ENCODE data around the gene HES5. TPM values are rescaled to one million over a fixed set of nuclear protein-coding genes. Genes with fewer than 3 reads are reported as not detected.
A peak's percentile ranks its signal among the peaks of the same experiment; 100 is the strongest.

Gene HES5
- total and polyA plus RNA-seq, 2 of the 13 experiments (the other 11 are each of a cell fraction or from before 2014, with no cell fraction given), result not detected

- TF ChIP-seq ZNF776 (CRISPR knock-in tag; IDR thresholded peaks at IDR 0.05) (peak; percentile 50; the same call in 1 of the 2 replicates), ZNF292 (CRISPR knock-in tag; IDR thresholded peaks at IDR 0.05; ENCODE audit: borderline replicate concordance, low read depth) (0 out of 2 replicates have a peak, but pooled peaks have one; percentile 44), PAXIP1 (CRISPR knock-in tag; conservative IDR thresholded peaks at IDR 0.05) (peak; percentile 46; the same call in 1 of the 2 replicates), ZFP41 (CRISPR knock-in tag; IDR thresholded peaks at IDR 0.05; ENCODE audit: borderline replicate concordance) (peak; percentile 47; the same call in 1 of the 2 replicates), RBFOX2 (IDR thresholded peaks at IDR 0.05; ENCODE audit: low read depth, low read length) (peak; percentile 31; the same call in 1 of the 2 replicates), MTA3 (CRISPR knock-in tag; IDR thresholded peaks at IDR 0.05) (no peak), ZFP37 (CRISPR knock-in tag; IDR thresholded peaks at IDR 0.05; ENCODE audit: borderline replicate concordance) (peak; percentile 39; the same call in 1 of the 2 replicates), TEAD3 (CRISPR knock-in tag; optimal IDR thresholded peaks at IDR 0.05; ENCODE audit: borderline replicate concordance) (peak; percentile 62), ZNF556 (CRISPR knock-in tag; IDR thresholded peaks at IDR 0.05; ENCODE audit: borderline replicate concordance) (no peak), MXD4 (CRISPR knock-in tag; IDR thresholded peaks at IDR 0.05) (0 out of 2 replicates have a peak, but pooled peaks have one; percentile 21), ZNF281 (CRISPR knock-in tag; IDR thresholded peaks at IDR 0.05; ENCODE audit: borderline replicate concordance) (0 out of 2 replicates have a peak, but pooled peaks have one; percentile 23), RXRA (CRISPR knock-in tag; IDR thresholded peaks at IDR 0.05) (0 out of 2 replicates have a peak, but pooled peaks have one; percentile 5), ZNF709 (CRISPR knock-in tag; IDR thresholded peaks at IDR 0.05) (peak; percentile 83), SCMH1 (CRISPR knock-in tag; IDR thresholded peaks at IDR 0.05; ENCODE audit: borderline replicate concordance) (no peak)
- TF ChIP-seq, protein P1, sequence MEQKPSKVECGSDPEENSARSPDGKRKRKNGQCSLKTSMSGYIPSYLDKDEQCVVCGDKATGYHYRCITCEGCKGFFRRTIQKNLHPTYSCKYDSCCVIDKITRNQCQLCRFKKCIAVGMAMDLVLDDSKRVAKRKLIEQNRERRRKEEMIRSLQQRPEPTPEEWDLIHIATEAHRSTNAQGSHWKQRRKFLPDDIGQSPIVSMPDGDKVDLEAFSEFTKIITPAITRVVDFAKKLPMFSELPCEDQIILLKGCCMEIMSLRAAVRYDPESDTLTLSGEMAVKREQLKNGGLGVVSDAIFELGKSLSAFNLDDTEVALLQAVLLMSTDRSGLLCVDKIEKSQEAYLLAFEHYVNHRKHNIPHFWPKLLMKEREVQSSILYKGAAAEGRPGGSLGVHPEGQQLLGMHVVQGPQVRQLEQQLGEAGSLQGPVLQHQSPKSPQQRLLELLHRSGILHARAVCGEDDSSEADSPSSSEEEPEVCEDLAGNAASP (CRISPR knock-in tag; IDR thresholded peaks at IDR 0.05; ENCODE audit: borderline replicate concordance), result no peak
- TF ChIP-seq, protein P2, sequence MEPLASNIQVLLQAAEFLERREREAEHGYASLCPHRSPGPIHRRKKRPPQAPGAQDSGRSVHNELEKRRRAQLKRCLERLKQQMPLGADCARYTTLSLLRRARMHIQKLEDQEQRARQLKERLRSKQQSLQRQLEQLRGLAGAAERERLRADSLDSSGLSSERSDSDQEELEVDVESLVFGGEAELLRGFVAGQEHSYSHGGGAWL (CRISPR knock-in tag; IDR thresholded peaks at IDR 0.05), result peak; percentile 71; the same call in 1 of the 2 replicates
- TF ChIP-seq, protein P3, sequence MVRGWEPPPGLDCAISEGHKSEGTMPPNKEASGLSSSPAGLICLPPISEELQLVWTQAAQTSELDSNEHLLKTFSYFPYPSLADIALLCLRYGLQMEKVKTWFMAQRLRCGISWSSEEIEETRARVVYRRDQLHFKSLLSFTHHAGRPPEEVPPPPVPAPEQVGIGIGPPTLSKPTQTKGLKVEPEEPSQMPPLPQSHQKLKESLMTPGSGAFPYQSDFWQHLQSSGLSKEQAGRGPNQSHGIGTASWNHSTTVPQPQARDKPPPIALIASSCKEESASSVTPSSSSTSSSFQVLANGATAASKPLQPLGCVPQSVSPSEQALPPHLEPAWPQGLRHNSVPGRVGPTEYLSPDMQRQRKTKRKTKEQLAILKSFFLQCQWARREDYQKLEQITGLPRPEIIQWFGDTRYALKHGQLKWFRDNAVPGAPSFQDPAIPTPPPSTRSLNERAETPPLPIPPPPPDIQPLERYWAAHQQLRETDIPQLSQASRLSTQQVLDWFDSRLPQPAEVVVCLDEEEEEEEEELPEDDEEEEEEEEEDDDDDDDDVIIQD (CRISPR knock-in tag; IDR thresholded peaks at IDR 0.05; ENCODE audit: low read depth), result 0 out of 2 replicates have a peak, but pooled peaks have one; percentile 23
- TF ChIP-seq, protein P4, sequence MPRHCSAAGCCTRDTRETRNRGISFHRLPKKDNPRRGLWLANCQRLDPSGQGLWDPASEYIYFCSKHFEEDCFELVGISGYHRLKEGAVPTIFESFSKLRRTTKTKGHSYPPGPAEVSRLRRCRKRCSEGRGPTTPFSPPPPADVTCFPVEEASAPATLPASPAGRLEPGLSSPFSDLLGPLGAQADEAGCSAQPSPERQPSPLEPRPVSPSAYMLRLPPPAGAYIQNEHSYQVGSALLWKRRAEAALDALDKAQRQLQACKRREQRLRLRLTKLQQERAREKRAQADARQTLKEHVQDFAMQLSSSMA (CRISPR knock-in tag; IDR thresholded peaks at IDR 0.05), result 0 out of 2 replicates have a peak, but pooled peaks have one; percentile 36
Measured at GRCh38 chr1:2555634-2556276, 25.7 kb upstream of the HES5 start (continued).

Data from HepG2 (cell line).